CD1c-positive myeloid dendritic cell (primary cell): ENCODE data around the gene ZNF423.

ENCODE experiments used
- DNase-seq: peaks from one replicate; pipeline ENCODE4 v3.0.0-alpha.2; 2016; ENCODE audit errors: extremely low spot score

Gene ZNF423

GRCh38 chr16:49532873-49533272, 323.0 kb downstream of the ZNF423 start:
- no peak for DNase-seq

DNA sequence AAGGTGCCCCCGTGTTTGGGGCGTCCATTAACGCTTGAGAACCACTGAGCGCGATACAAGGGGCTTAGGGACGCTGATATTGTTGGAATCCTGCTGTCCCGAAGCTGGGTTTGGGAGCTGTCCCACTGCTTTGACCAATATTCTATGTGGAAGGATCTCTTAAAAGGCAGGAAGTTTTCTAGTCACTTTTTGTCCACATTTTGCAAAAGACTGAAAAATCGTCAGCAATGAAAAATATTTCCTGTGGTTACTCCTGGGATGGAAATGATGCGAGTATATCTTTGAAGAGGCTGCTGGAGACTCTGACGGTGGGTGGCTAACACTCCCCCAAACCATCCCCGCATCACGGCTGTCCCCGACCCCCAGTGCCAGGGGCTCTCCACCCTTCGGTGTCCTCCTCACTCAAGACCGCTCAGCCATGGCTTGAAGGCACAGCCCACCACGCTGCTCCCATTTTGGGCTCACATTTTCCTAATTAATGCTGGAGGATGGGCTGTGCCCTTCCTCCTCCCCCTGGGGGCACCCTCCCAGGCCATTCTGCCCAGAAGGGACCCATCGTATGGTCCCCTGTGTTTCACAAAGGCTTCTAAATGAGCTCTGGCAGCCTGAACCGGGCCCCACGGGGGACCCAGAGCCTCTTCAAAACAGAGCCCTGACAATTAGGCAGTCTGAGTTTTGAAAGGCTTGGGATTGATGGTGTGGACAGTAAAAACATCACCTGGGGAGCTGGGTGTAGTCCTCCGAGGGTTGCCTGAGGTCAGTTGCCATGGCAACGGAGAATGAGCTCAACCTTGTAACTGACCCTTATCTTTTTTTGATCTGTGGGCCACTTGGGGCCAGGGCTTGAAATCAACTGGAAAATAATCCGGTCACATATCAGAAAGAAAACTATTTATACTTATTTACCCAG, 323.7 kb downstream of the ZNF423 start:
- no peak for DNase-seq

DNA sequence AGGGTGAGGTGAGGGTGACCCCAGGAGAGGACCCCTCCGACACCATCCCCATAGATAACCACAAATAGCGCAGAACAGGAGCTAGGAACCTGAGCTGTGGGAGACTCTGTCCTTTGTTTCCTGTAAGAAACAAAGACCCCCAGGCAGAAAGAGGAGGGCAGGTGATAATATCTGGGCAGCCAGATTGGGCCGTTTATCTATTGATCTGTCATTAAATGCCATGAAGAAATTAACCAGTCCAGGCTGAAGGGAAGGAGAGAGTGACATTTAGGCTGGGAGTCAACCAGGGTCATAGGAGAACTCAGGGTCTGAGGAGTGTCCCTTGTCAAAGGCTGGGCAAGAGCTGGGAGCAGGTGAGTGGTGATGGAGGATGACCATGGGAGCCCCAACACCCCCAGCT, 324.5 kb downstream of the ZNF423 start:
- DNase-seq: no peak

DNA sequence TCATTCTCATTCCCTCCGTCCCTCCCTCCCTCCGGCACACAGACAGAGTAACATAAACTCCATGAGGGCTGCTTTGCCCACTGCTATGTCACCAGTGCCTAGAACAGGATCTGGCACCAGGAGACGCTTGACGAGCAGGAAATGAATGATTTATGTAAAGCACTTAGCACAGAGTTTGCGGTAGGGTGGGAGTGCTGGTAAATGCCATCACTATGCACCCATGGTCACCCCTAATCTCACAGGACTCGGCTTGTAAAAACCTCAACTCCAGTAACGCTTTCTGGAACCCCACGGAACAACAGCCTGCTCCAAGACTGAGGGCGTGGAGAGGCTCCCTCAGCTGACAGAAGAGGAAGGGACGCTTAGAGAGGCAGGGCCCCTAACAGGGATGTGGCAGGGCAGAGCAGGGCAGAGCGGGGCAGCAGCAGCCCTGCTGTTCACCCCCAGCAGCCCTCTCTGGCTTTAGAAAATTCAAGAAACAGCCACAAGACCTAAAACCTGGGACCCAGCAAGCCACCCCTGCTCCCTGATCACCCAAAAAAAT, 325.4 kb downstream of the ZNF423 start:
- DNase-seq: no peak

GRCh38 chr16:49529411-49530045, 326.4 kb downstream of the ZNF423 start:
- DNase-seq: no peak

GRCh38 chr16:49528866-49529288, 327.0 kb downstream of the ZNF423 start:
- no peak for DNase-seq

DNA sequence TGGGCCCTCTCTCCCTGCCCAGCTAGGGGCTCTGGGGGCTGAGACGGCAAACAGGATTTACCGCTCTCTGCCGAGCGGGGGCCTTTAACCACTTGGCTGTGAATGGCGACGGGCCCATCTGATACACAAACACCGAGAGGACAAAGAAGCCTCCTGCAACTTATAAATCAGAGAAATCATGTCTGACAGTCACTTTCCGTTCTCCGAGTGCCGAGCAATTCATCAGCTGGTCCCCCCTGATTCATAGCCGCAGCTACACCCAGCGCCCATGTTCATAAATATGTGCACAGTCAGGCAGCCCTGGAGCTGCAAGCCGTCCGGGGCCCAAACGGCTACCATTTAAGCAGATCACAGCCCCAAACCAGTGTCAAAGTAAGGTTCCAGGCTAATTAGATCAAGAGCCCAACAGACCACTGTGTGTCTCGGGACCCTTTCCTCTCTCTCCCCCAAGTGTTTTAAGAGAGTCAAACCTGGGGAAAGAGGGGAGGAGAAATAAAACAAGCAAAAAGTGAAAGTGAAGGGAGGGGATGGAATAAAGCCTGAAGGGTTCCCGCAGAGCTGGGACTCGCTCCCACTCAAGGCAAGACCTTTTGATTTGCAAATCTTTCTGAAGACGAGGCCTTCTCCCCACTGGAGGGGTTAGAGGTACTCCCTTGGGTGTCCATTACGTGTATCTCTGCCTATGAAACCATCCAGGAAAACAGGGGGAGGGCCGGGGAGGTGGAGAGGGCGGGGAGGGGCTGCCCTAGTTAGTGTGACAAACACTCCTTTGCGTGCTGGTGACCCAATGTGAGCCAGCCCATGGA, 327.6 kb downstream of the ZNF423 start:
- DNase-seq: no peak

DNA sequence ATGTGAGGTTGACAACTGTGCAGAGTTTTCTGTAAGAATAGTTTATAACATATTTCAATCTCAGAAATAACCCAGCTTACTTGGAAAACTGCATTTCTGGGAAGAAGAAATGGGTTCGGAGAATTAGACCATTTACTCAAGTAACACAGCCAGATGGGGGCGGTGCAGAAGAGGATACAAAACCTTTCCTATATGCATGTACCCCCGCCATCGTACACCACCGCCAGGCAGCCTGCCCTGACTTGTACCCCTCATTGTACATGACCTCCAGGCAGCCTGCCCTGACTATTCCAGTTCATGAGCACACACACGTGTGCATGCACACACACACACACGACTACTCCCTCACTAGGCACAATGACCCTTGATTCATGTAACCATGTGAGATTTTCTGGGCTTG, 328.3 kb downstream of the ZNF423 start:
- no peak for DNase-seq

- no peak for DNase-seq
These were observed 329.0 kb downstream of the ZNF423 start for GRCh38 chr16:49526860-49527365.

- no peak for DNase-seq
These were observed 331.0 kb downstream of the ZNF423 start for GRCh38 chr16:49524947-49525315.

GRCh38 chr16:49524216-49524946, 331.5 kb downstream of the ZNF423 start:
- no peak for DNase-seq

- no peak for DNase-seq
These were observed 332.3 kb downstream of the ZNF423 start for GRCh38 chr16:49523435-49524159.

DNA sequence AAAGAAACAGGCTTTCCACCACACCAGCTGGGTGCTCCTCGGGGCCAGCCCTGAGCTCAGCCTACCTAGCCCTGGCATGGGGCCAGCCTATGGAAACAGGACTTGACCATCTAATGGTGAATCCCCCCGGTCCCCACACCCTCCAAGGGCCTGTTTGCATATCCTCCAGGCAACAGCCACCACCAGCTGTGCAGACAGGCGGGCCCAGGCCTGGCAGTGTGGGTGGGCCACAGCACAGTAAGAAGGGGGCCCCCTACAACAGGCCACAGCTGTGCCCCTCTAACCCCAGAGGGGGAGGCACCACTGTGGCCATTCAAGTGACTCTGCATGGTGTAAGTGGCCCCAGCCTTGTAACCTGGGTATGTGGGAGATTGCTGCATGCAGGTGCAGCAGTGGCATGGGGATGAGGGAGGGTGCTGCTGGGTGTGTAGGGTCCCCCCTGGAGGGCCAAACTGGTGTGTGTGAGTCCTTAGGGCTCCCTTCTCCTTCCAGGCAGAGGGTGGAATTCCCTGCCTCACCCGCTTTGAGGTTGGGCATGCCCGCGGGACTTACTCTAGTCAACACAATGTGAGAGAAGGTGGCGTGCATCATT, 334.1 kb downstream of the ZNF423 start:
- DNase-seq: no peak

- no peak for DNase-seq
These were observed 335.3 kb downstream of the ZNF423 start for GRCh38 chr16:49520492-49521038.

- no peak for DNase-seq
These were observed 336.2 kb downstream of the ZNF423 start for GRCh38 chr16:49519741-49520140.

- DNase-seq: no peak
These were observed 336.8 kb downstream of the ZNF423 start for GRCh38 chr16:49519008-49519656.

DNA sequence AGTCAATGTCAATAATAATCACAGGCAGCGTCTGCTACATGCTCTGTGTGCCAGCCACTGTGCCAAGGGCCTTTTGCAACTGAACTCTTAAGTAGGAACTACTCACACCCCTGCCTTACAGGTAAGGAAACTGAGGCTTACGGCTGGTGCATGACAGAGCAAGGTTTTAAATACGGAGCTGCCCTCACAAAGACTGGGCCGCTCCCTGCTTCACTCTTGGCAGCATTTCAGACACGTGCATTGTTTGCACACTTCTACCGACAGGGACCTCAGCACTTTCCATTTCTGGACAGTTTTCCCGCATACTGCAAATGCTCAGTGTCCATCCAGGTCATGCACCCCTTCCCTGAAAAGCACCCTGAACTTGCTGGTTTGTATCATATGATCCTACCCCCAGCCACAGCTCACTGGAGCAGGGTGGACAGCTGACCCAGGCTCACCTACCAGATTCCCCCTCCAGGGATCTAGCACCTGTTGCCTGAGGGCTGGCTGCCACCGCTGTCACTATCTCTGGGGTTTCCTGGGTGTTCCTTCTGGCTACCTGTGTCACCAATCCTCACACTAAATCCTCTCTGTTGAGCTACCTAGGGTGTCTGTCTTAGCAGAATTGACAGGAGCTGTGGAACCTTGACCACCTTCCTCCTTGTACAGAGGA, 339.4 kb downstream of the ZNF423 start:
- no peak for DNase-seq

DNA sequence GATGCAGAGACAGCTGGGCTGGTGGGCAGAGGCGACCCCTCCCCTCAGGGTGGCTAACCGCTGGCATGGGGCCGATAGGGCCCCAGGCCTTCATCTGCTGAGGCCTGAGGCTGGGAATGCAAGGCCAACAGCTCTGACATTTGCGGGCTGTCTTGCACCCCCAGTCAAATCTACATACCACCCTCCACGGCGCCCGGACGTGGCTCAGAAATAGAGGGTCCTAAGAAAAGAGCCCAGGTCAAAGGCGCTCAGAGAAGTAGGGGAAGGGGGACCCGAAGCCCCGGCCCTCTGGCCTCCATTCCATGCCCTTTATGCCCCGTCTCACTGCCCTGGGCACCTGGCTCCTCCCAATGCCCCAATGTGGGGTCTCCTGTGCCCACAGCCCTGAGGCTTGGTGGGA, 340.1 kb downstream of the ZNF423 start:
- DNase-seq: no peak
